ENCODE data around the gene BHLHA9. TPM values are rescaled to one million over a fixed set of nuclear protein-coding genes. Genes with fewer than 3 reads are reported as not detected.

Gene BHLHA9
- total and polyA plus RNA-seq, 2 of the 8 experiments (the other 6 are each of a cell fraction or from before 2014, with no cell fraction given): 0.29 to 0.34 TPM

GRCh38 chr17:1298606-1299005, 28.4 kb downstream of the BHLHA9 start:
- no peak overlapping the region for H4K5ac ChIP-seq (ENCODE audit: insufficient read length, low read depth, low read length)
- H3K4me3 ChIP-seq (ENCODE audit: extremely low read depth in 1 of 4, insufficient read depth in 2 of 4, low read depth in 3 of 4, low read length in 4 of 4): peak overlapping the region in 1 of 4 experiments; percentile 32; a peak in 1 of 8 replicates
- no peaks in the 10 kb centered on the region for H3K79me1 ChIP-seq (ENCODE audit: low read depth, low read length)
- ChIA-PET CTCF (ENCODE audit: partially characterized antibody) (interaction anchor here (0.8 to 1.7 kb wide), 4 partner anchors 17 to 175 kb away, joined by 3 to 4 read pairs (median 3); partner anchors contain the start of gene TRARG1), POLR2A (ENCODE audit: partially characterized antibody) (interaction anchor here (0.6 to 1.3 kb wide), 6 partner anchors 42 to 186 kb away, joined by 3 read pairs; partner anchors contain the start of gene YWHAE)
- no peak overlapping the region for H4K91ac ChIP-seq (replicated peaks; ENCODE audit: insufficient read length, low read length)
- no peak overlapping the region for H3K27ac ChIP-seq (ENCODE audit: low read depth, low read length)
- H3K4me2 ChIP-seq (ENCODE audit: insufficient read depth in 1 of 2, low read depth in 2 of 2, low read length in 2 of 2): peak overlapping the region; percentile 9 to 57; a peak in 3 of 4 replicates
- 0 out of 2 replicates have a peak overlapping the region, but pooled peaks have one; percentile 1 for H2BK15ac ChIP-seq (ENCODE audit: low read length)
- peak overlapping the region; percentile 43; the same call in 1 of the 2 replicates for H3K18ac ChIP-seq (ENCODE audit: extremely low read depth, low read length)
- no peak overlapping the region for H2AK5ac ChIP-seq (ENCODE audit: low read depth, low read length)
- no peak for TF ChIP-seq POLR2A (IDR thresholded peaks at IDR 0.05; ENCODE audit: control extremely low read depth in 1 of 2, low read depth in 2 of 2, low read length in 2 of 2)
- TF ChIP-seq POU5F1 (IDR thresholded peaks at IDR 0.05; ENCODE audit: low read depth, low read length): no peak
- TF ChIP-seq RAD21 (IDR thresholded peaks at IDR 0.05 in 1 of 2, conservative IDR thresholded peaks at IDR 0.05 in 1 of 2; ENCODE audit: low read depth in 2 of 2, low read length in 2 of 2): no peak
- TF ChIP-seq, protein P1, sequence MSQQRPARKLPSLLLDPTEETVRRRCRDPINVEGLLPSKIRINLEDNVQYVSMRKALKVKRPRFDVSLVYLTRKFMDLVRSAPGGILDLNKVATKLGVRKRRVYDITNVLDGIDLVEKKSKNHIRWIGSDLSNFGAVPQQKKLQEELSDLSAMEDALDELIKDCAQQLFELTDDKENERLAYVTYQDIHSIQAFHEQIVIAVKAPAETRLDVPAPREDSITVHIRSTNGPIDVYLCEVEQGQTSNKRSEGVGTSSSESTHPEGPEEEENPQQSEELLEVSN (IDR thresholded peaks at IDR 0.05): peak; percentile 46; the same call in 1 of the 2 replicates
- H2BK20ac ChIP-seq (ENCODE audit: low read length): no peak overlapping the region
- H4K20me1 ChIP-seq (replicated peaks in 1 of 2; ENCODE audit: control insufficient read depth in 1 of 2, insufficient read depth in 2 of 2, low read length in 2 of 2): no peaks in the 10 kb centered on the region
- H2BK5ac ChIP-seq (ENCODE audit: low read depth, low read length): no peak overlapping the region
- H3K9me3 ChIP-seq (ENCODE audit: insufficient read depth in 2 of 2, low read depth in 1 of 2, low read length in 1 of 2): no peaks in the 10 kb centered on the region
- no peak overlapping the region for H2BK120ac ChIP-seq (replicated peaks; ENCODE audit: low read depth, low read length)
- no peaks in the 10 kb centered on the region for H3K36me3 ChIP-seq (ENCODE audit: control insufficient read depth in 2 of 4, insufficient read depth in 4 of 4, low read length in 3 of 4)
- FAIRE-seq (no peak), DNase-seq (ENCODE audit: low read depth in 1 of 2, low spot score in 2 of 2) (peak; percentile 33 to 73)
- H3K79me2 ChIP-seq (ENCODE audit: control insufficient read depth in 1 of 2, insufficient read depth in 2 of 2, low read length in 2 of 2): no peaks in the 10 kb centered on the region
- H3K23ac ChIP-seq (ENCODE audit: insufficient read length): no peak overlapping the region
- peaks cover 0 to 12% (median 5%) of the 10 kb centered on the region in 4 experiments; a peak in 4 of 7 replicates for H3K4me1 ChIP-seq (replicated peaks in 1 of 4; ENCODE audit: control insufficient read depth in 3 of 4, insufficient read depth in 4 of 4, low read length in 3 of 4)
- no peak overlapping the region for H3K4ac ChIP-seq (replicated peaks; ENCODE audit: insufficient read length, low read depth, low read length)
- no peaks in the 10 kb centered on the region; the same call in 1 of the 2 replicates for H3K23me2 ChIP-seq (ENCODE audit: low read depth, low read length)
- H2AFZ ChIP-seq (ENCODE audit: low read length): peak overlapping the region; percentile 89; the same call in 1 of the 2 replicates
- 36% methylated on average over 24 of the region's 24 CpGs; no CpG with 5 or more reads in 1 of the 2 experiments for WGBS, 2 experiments (ENCODE audit: extremely low coverage in 1 of 2, insufficient coverage in 1 of 2, insufficient read length in 1 of 2, insufficient replicate concordance in 2 of 2, low coverage in 1 of 2, low lambda C conversion rate in 2 of 2, missing lambda C conversion rate in 1 of 2)
- H4K8ac ChIP-seq (ENCODE audit: extremely low read depth, insufficient read depth, low read length): no peak overlapping the region
- H2BK12ac ChIP-seq (ENCODE audit: low read depth, low read length): no peak overlapping the region
- no peaks in the 10 kb centered on the region; a peak in 1 of 7 replicates for H3K27me3 ChIP-seq (replicated peaks in 1 of 4; ENCODE audit: control insufficient read depth in 3 of 4, extremely low read depth in 1 of 4, insufficient read depth in 3 of 4, low read length in 3 of 4)
- no peak overlapping the region for H3K56ac ChIP-seq (replicated peaks; ENCODE audit: insufficient read length, low read depth, low read length)
- H3K14ac ChIP-seq (ENCODE audit: insufficient read length): no peak overlapping the region
- no peak overlapping the region for H3K9ac ChIP-seq (replicated peaks in 1 of 4; ENCODE audit: extremely low read depth in 1 of 4, low read depth in 3 of 4, low read length in 3 of 4)
